ENCODE results near the gene CCDC97.
A peak's percentile ranks its signal among the peaks of the same experiment; 100 is the strongest.
"Not testable (repeated sequence)": the region's sequence is repeated elsewhere in the genome, so short reads cannot be mapped to it uniquely, and the experiment has no call there.

Gene CCDC97

GRCh38 chr19:41344162-41344561 lies 34.2 kb downstream of the CCDC97 start:
- no peak for DNase-seq

- not testable (repeated sequence) for DNase-seq
These were observed 36.9 kb downstream of the CCDC97 start for GRCh38 chr19:41346916-41347315.

- no peak for DNase-seq
These were observed 40.9 kb downstream of the CCDC97 start for GRCh38 chr19:41350735-41351338.

- no peak for DNase-seq
These were observed 41.6 kb downstream of the CCDC97 start for GRCh38 chr19:41351339-41352245.

GRCh38 chr19:41352279-41352608 lies 42.3 kb downstream of the CCDC97 start:
- DNase-seq = no peak

- DNase-seq = no peak
These were observed 42.9 kb downstream of the CCDC97 start for GRCh38 chr19:41352609-41353465.

GRCh38 chr19:41353466-41354342 lies 43.7 kb downstream of the CCDC97 start, which contains the start of gene TGFB1:
TGFB1 (minus strand) TSS chr19:41353922; CDS start chr19:41353044, 878 bp downstream.
- DNase-seq = no peak

GRCh38 chr19:41354343-41354953 lies 44.5 kb downstream of the CCDC97 start:
- no peak for DNase-seq

- DNase-seq = no peak
These were observed 45.1 kb downstream of the CCDC97 start for GRCh38 chr19:41355035-41355434.

GRCh38 chr19:41355802-41356201 lies 45.8 kb downstream of the CCDC97 start:
- DNase-seq = no peak

- DNase-seq = no peak
These were observed 47.2 kb downstream of the CCDC97 start for GRCh38 chr19:41356984-41357739.

- no peak for DNase-seq
These were observed 47.8 kb downstream of the CCDC97 start for GRCh38 chr19:41357746-41358145.

GRCh38 chr19:41359741-41360140 lies 49.8 kb downstream of the CCDC97 start:
- DNase-seq = no peak

- no peak for DNase-seq
These were observed 52.3 kb downstream of the CCDC97 start for GRCh38 chr19:41362143-41362847.

- no peak for DNase-seq
These were observed 53.4 kb downstream of the CCDC97 start for GRCh38 chr19:41363371-41363752.

GRCh38 chr19:41363753-41364523 lies 54.0 kb downstream of the CCDC97 start, which contains the start of gene B9D2:
B9D2 (minus strand) TSS chr19:41364149; CDS start chr19:41363519, 630 bp downstream.
- peak; percentile 94 for DNase-seq

- no peak for DNase-seq
These were observed 54.8 kb downstream of the CCDC97 start for GRCh38 chr19:41364524-41365391.

GRCh38 chr19:41366089-41366488 lies 56.1 kb downstream of the CCDC97 start:
- no peak for DNase-seq
